Measurements from ENCODE around the gene DNAJB8.
A peak's percentile ranks its signal among the peaks of the same experiment; 100 is the strongest.

Gene DNAJB8

DNA sequence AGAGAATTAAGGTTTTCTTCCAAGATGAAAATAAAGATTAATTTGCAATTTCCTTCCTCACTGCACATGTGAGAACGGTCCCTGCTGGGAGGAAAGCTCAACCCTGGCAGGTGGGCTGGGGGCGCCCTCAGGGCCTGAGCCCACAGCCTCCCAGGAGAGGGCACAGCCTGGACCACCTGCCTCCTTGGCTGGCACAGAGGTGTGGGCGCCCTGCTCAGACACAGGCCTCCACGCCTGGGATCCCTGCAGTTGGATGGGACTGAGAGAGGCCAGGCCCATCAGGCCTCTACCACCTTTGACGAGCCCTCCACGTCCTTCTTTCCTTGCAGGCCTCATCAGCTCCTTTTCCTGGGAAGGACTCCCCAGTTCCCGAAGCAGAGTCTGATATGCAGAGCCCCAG is 46.4 kb downstream of the DNAJB8 start:
- Histone ChIP-seq H3K9me3 (ENCODE audit: control insufficient read depth, low read length) (peaks cover 8% of the 10 kb centered on the region), H3K27me3 (replicated peaks; ENCODE audit: control insufficient read depth, insufficient read depth, low read length) (peaks cover 2% of the 10 kb centered on the region), H3K9ac (ENCODE audit: low read length) (no peak overlapping the region), H3K4me1 (ENCODE audit: control insufficient read depth, insufficient read depth, low read length) (peaks cover 17% of the 10 kb centered on the region), H3K36me3 (ENCODE audit: control insufficient read depth, insufficient read depth, low read length, severe bottlenecking) (no peaks in the 10 kb centered on the region), H3K4me3 (ENCODE audit: low read length) (no peak overlapping the region)
- DNase-seq (ENCODE audit: low read depth) = no peak

DNA sequence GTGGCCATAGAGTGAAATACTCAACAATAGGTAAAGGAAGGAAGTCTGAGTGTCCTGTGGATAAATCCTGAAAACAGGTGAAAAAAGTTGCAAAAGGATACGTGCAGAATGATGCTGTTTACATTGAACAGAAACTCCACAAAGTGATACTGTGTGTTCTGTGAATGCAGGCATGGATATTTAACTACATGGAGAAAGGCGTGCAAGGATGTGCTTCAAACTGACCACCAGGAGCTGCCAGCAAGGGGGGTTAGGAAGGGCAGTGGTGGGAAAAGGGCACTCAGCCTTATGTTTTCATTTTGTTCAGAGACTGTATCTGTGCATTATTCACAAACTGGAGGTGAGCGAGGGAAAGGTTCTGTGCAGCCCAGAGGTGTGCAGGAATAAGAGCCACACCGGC is 47.4 kb downstream of the DNAJB8 start:
- DNase-seq (ENCODE audit: low read depth) = no peak

DNA sequence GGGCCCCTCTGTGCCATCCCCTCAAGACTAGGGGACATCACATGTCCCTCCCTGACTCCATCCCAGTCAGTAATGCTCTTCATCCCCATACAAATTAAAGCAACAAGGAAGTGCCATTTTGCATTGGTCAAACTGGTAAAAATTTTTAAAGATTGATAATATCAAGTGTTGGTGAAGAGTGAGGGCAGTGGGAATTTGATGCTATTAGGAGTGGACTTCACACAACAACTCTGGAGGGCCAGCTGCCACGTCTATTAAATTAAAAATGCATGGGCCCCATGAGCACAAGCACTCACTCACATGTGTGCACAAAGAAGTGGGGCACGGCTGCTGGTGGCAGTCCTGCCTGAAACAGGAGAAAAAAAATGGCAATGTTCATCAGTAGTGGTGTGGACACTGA is 47.8 kb downstream of the DNAJB8 start:
- Histone ChIP-seq H3K4me3 (ENCODE audit: low read length) (no peak overlapping the region), H3K9me3 (ENCODE audit: control insufficient read depth, low read length) (peaks cover 8% of the 10 kb centered on the region), H3K36me3 (ENCODE audit: control insufficient read depth, insufficient read depth, low read length, severe bottlenecking) (no peaks in the 10 kb centered on the region), H3K4me1 (ENCODE audit: control insufficient read depth, insufficient read depth, low read length) (peaks cover 7% of the 10 kb centered on the region), H3K9ac (ENCODE audit: low read length) (no peak overlapping the region), H3K27me3 (replicated peaks; ENCODE audit: control insufficient read depth, insufficient read depth, low read length) (no peaks in the 10 kb centered on the region)
- no peak for DNase-seq (ENCODE audit: low read depth)

More for the DNA sequence above, 47.4 kb downstream of the DNAJB8 start:
- H3K36me3 ChIP-seq (ENCODE audit: control insufficient read depth, insufficient read depth, low read length, severe bottlenecking) = no peaks in the 10 kb centered on the region
- no peak overlapping the region for H3K4me3 ChIP-seq (ENCODE audit: low read length)
- peaks cover 10% of the 10 kb centered on the region for H3K4me1 ChIP-seq (ENCODE audit: control insufficient read depth, insufficient read depth, low read length)
- no peaks in the 10 kb centered on the region for H3K27me3 ChIP-seq (replicated peaks; ENCODE audit: control insufficient read depth, insufficient read depth, low read length)
- peaks cover 8% of the 10 kb centered on the region for H3K9me3 ChIP-seq (ENCODE audit: control insufficient read depth, low read length)
- no peak overlapping the region for H3K9ac ChIP-seq (ENCODE audit: low read length)

DNA sequence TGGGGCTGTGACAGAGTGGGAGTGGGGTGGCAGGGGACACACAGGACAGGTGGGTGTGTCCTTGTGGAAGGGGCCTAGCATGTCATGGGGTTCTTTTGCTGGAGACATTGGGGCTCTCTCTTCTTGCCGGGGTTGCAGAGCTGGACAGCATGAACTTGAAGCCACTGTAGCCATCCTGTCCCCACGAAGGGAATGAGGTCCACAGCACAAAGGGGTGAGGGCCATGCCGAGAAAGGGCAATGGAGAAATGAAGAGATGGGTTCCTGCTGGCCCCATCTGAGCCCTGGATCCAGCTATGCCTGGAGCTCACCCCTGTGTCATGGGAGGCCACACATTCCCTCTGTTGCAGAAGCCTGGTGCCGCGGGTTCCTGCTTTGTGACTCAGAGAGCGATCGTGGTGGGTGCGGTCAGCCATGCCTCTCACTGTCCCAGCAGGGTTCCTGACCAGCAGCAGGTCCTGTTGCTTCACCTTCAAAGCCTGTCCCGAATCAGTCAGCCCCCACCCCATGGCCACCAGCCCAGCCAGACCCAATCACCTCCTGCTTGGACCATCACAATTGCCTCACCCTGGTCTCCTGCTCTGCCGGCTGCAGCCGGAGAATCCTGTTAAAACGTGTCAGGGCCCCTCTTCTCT is 50.0 kb downstream of the DNAJB8 start:
- Histone ChIP-seq H3K36me3 (ENCODE audit: control insufficient read depth, insufficient read depth, low read length, severe bottlenecking) (no peaks in the 10 kb centered on the region), H3K9ac (ENCODE audit: low read length) (no peak overlapping the region), H3K27me3 (replicated peaks; ENCODE audit: control insufficient read depth, insufficient read depth, low read length) (no peaks in the 10 kb centered on the region), H3K9me3 (ENCODE audit: control insufficient read depth, low read length) (peaks cover 8% of the 10 kb centered on the region), H3K4me3 (ENCODE audit: low read length) (no peak overlapping the region), H3K4me1 (ENCODE audit: control insufficient read depth, insufficient read depth, low read length) (peaks cover 7% of the 10 kb centered on the region)
- peak; percentile 56 for DNase-seq (ENCODE audit: low read depth)

DNA sequence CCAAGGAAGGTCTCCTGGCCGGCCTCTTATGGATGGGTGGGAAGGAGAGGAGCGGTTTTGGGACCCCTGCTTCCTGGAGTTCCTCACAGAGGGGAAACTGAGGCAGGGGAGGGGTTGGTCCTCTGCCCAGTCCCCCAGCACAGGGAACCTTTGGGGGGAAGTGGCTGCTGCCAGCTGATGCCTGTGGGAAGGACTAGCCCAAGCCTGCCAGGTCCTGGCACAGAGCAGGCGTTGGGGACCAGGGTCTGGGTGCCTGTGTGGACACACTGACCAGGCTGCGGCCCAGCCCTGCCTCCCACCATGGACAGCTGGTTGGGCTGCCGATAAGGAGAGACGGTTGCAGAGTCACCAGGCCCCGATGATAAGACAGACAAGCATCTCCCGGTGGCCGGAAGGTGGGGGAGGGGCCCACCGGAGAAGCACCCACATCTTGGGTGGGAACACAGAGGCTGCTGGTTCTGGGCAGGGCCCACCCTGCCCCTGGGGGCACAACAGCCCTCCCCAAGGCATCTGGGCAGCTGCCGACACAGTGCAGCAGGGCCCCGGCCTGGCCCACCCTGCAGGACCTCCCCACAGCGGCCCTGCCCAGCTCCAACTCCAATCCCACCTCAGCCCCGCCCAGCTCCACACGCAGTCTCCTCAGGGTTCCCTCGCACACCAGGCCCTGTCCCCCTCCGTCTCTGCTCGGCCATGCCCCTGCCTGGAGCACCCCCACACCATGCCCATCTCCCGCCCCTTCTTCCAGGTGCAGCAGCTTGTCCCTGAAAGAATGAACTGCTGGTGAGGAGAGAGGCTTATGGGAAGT is 50.7 kb downstream of the DNAJB8 start:
- Histone ChIP-seq H3K9me3 (ENCODE audit: control insufficient read depth, low read length) (peaks cover 8% of the 10 kb centered on the region), H3K36me3 (ENCODE audit: control insufficient read depth, insufficient read depth, low read length, severe bottlenecking) (no peaks in the 10 kb centered on the region), H3K4me3 (ENCODE audit: low read length) (no peak overlapping the region), H3K27me3 (replicated peaks; ENCODE audit: control insufficient read depth, insufficient read depth, low read length) (no peaks in the 10 kb centered on the region), H3K4me1 (ENCODE audit: control insufficient read depth, insufficient read depth, low read length) (peaks cover 7% of the 10 kb centered on the region), H3K9ac (ENCODE audit: low read length) (no peak overlapping the region)
- no peak for DNase-seq (ENCODE audit: low read depth)

DNA sequence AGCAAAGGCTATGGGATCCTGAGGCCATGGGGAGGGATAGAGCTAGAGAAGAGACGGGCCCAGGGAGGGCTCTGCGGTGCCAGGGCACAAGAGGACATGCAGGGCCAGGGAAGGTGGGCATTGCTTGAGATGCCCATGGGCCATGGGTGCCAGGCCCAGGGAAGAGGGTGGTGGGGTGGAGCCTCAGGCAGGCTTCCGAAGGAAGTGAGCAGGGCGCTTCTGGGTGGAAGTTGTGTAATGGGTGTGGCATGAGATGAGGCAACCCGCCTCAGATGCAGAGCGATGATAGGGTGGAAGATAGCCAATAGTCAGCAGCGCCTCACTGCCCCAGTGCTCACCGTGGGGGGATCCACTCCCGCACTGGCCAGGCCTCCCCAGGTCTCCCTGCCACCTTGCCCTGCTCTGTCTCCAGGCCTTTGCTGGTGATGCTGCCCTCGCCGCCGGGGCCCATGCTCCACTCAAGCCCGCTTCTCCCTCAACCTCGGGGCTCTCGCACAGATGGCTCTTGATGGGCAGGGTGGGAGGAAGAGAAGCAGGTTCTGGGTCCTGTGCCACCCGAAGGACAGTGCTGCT is 51.4 kb downstream of the DNAJB8 start:
- Histone ChIP-seq H3K4me1 (ENCODE audit: control insufficient read depth, insufficient read depth, low read length) (peaks cover 7% of the 10 kb centered on the region), H3K36me3 (ENCODE audit: control insufficient read depth, insufficient read depth, low read length, severe bottlenecking) (no peaks in the 10 kb centered on the region), H3K9me3 (ENCODE audit: control insufficient read depth, low read length) (peaks cover 8% of the 10 kb centered on the region), H3K9ac (ENCODE audit: low read length) (no peak overlapping the region), H3K4me3 (ENCODE audit: low read length) (no peak overlapping the region), H3K27me3 (replicated peaks; ENCODE audit: control insufficient read depth, insufficient read depth, low read length) (no peaks in the 10 kb centered on the region)
- DNase-seq (ENCODE audit: low read depth) = no peak

DNA sequence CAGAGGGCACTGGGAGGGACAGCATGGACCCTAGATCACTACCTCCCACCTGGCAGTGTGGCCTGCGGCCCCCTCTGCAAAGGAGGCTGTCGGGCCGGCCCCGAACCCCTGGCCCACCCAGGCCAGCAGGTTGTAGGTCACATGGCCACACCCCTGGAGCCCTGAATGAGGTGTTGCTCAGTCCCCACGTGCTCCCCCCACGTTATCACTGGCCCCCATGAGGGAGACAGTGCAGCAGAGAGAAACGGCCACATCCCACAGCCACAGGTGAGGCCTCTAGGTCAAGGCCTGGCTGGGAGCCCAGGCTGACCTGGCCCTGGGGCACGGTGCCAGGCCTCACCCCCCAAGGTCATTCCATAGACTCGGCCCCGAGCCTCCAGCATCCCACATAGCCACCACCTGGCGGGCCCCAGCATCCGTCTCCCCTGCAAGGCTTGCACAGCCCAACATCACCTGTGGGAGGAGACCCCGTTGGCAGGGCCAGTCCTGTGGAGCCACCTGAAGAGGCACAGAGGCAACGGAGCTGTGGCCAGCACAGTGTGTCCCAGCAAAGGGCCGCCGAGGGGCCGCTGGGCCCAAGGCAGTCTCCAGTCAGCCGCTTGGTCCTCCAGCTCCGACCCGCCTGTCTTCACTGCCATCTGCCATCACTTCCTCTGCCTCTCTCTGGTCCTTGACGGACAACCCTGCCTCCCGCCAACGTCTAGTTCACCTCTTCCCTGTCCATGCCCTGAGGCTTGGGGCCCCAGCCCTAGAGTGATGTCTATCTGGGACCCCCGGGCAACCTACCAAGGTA is 53.1 kb downstream of the DNAJB8 start:
- DNase-seq (ENCODE audit: low read depth) = no peak
- H3K9me3 ChIP-seq (ENCODE audit: control insufficient read depth, low read length) = no peaks in the 10 kb centered on the region
- H3K9ac ChIP-seq (ENCODE audit: low read length) = no peak overlapping the region
- peaks cover 7% of the 10 kb centered on the region for H3K4me1 ChIP-seq (ENCODE audit: control insufficient read depth, insufficient read depth, low read length)
- no peaks in the 10 kb centered on the region for H3K27me3 ChIP-seq (replicated peaks; ENCODE audit: control insufficient read depth, insufficient read depth, low read length)
- no peak overlapping the region for H3K4me3 ChIP-seq (ENCODE audit: low read length)
- H3K36me3 ChIP-seq (ENCODE audit: control insufficient read depth, insufficient read depth, low read length, severe bottlenecking) = no peaks in the 10 kb centered on the region

DNA sequence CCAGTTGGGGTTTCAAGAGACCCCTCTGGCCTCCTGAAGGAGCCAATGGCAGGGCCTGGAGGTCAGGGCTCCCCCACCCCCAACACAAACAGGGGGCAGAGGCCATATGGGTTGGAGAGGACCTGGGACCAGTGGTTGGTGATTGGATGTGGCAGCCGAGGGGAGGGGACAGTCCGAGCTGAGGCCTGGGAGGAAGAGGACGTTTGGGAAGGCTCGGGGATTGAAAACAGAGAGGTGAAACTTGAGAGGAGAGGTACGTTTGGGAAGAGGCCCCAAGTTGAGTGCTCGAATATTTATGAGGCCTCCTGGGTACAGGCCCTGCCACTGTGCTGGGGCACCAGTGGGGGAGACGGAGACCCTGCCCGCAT is 53.7 kb downstream of the DNAJB8 start:
- no peak for DNase-seq (ENCODE audit: low read depth)
- Histone ChIP-seq H3K27me3 (replicated peaks; ENCODE audit: control insufficient read depth, insufficient read depth, low read length) (no peaks in the 10 kb centered on the region), H3K4me1 (ENCODE audit: control insufficient read depth, insufficient read depth, low read length) (peaks cover 7% of the 10 kb centered on the region), H3K9me3 (ENCODE audit: control insufficient read depth, low read length) (no peaks in the 10 kb centered on the region), H3K4me3 (ENCODE audit: low read length) (no peak overlapping the region), H3K36me3 (ENCODE audit: control insufficient read depth, insufficient read depth, low read length, severe bottlenecking) (no peaks in the 10 kb centered on the region), H3K9ac (ENCODE audit: low read length) (no peak overlapping the region)

Data from adipocyte (in vitro differentiated cells).